ENCODE results near the gene NTN5.
"Not testable (repeated sequence)": the region's sequence is repeated elsewhere in the genome, so short reads cannot be mapped to it uniquely, and the experiment has no call there.

NTN5 gene
- 0.72 to 1.0 reads per million in 2 donors for total RNA-seq

GRCh38 chr19:48672994-48673393, at the start of gene NTN5:
NTN5 (minus strand) TSS chr19:48673017; CDS start chr19:48670986, 2,031 bp downstream.
- DNase-seq, result no peak

GRCh38 chr19:48722196-48722708, 49.4 kb upstream of the NTN5 start:
- no peak for DNase-seq

- DNase-seq, result peak; percentile 86
Observed at GRCh38 chr19:48720613-48721296, 47.9 kb upstream of the NTN5 start.

GRCh38 chr19:48720251-48720612, 47.4 kb upstream of the NTN5 start:
- no peak for DNase-seq

GRCh38 chr19:48719263-48720171, 46.7 kb upstream of the NTN5 start, which contains the start of gene MAMSTR:
MAMSTR (minus strand) TSS chr19:48719725; CDS start chr19:48719031, 694 bp downstream.
- no peak for DNase-seq

- DNase-seq, result no peak
Observed at GRCh38 chr19:48718711-48719231, 46.0 kb upstream of the NTN5 start.

- DNase-seq, result not testable (repeated sequence)
Observed at GRCh38 chr19:48718106-48718505, 45.3 kb upstream of the NTN5 start.

- DNase-seq, result no peak
Observed at GRCh38 chr19:48716562-48717291, 43.9 kb upstream of the NTN5 start.

- no peak for DNase-seq
Observed at GRCh38 chr19:48715681-48716171, 42.9 kb upstream of the NTN5 start.

GRCh38 chr19:48714759-48715675, 42.2 kb upstream of the NTN5 start:
- DNase-seq, result no peak

GRCh38 chr19:48713864-48714755, 41.3 kb upstream of the NTN5 start:
- peak; percentile 93 for DNase-seq

- DNase-seq, result no peak
Observed at GRCh38 chr19:48713041-48713863, 40.4 kb upstream of the NTN5 start.

- DNase-seq, result no peak
Observed at GRCh38 chr19:48711106-48711662, 38.4 kb upstream of the NTN5 start.

GRCh38 chr19:48708471-48708870, 35.7 kb upstream of the NTN5 start:
- DNase-seq, result no peak

- no peak for DNase-seq
Observed at GRCh38 chr19:48705431-48705830, 32.6 kb upstream of the NTN5 start.

- DNase-seq, result no peak
Observed at GRCh38 chr19:48703316-48703715, 30.5 kb upstream of the NTN5 start.

GRCh38 chr19:48702701-48703100, 29.9 kb upstream of the NTN5 start:
- DNase-seq, result no peak

GRCh38 chr19:48698046-48698445, 25.2 kb upstream of the NTN5 start:
- no peak for DNase-seq

All from T-helper 9 cell (primary cell).